Activated gamma-delta T cell treated with Interleukin-2 at 50 U/mL for 16 hours (primary cell): Measurements from ENCODE around the gene KPNA6.
"Not testable (repeated sequence)": the region's sequence is repeated elsewhere in the genome, so short reads cannot be mapped to it uniquely, and the experiment has no call there.

Experiments
- DNase-seq: peaks from one replicate; pipeline ENCODE4 v3.0.0-alpha.2; 2020

Gene KPNA6

DNA sequence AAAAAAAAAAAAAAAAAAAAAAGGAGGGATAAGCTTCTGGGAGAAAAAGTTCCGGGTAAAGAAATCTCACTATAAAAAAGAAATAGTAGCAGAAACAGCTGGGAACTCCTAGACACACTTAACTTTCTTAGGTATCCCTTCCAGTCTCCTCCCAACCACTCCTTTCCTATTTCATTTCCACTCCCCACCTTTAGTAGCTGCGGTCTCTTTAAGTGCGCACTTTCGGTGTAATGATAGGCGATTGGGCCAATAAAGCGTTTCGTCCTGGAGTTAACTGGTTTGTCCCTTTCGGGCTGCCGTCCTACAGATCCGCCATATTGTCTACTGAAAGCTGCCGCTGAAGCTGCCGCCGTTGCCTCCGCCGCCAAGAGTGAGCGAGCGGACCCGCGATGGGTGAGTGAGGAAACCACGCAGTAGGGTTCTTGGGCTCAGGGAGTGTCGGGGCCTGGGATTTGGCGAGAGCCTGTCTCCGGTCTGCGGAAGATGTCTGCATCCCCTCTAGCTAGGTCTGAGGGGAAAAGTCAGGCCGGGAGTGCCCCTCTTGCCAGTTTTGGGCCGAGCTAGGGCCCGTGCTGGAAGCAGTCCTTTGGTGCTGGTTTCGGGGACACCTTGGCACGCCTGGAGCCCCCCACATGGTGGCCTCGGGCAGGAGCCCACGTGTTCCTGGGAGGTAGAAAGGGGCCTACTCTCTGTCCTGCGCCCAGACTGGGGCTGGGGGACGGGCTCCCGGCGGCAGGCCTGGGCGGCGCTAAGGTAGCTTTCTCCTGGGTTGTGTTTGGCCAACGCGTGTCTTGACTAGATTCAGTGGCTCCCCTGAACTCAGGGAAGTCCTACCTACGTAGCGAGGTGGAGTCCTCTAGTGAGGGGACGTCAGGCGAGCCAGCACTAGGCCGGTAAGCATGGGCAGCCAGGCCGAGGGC is at the start of gene KPNA6:
Gene KPNA6 (plus strand): TSS at position 315 of the 920 bp plus-strand sequence. CDS start 75 bp downstream, at position 390.
- peak; percentile 90 for DNase-seq

DNA sequence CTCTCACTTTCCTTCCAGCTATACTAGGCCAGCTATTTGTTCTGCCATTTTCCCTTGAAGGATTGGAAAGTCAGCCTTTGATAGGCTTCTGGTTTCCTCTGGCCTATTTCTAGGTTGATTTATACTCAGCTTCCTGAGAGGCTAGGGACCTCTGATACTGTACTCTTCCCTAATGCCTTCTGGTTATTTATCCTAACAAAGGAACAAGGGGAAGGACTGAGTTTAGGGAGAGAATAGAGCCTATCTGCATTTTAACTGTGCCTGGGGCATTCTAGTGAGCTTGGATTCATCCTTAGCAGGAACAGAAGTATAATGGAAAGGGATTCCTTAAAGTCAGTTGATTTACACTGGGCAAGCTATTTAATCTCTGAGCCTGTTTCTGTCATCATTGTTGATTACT is 46.9 kb upstream of the KPNA6 start:
- DNase-seq: no peak

DNA sequence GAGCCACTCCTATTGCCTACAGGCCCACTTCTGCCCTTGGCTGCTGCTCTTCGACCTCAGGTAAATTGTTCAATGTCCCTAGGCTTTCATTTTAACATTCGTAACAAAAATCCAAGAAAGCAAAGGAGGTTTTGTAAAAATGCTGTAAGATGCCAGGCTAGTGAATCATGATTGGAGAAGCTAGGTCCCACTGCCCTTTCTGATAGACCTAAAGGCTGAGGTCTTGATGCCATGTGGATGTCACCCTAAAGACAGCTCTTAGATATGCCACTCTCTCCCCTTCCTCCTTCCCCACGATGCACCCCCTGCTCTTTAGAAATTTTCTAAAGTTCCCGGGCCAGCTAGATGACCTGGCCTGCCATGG is 45.0 kb upstream of the KPNA6 start:
- no peak for DNase-seq

DNA sequence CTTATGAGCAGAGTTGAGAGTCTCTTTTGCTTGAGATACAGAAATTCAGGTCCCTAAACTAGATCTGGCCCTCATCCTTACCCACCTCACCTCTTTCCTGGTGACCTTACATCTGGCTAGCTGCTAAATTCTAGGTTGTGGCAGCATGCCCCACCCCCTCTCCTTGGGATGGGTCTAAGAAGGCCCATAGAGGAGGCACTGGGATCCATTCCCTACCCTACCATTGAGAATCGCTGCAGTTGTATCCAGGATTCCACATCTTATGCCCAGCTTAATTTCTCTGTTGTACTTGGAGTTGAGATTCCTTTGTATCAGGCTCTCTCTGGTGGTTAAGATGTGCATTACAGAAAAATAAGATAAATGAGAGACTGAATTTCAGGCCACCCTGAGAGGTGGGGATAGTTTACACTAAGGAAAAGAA is 44.6 kb upstream of the KPNA6 start:
- DNase-seq: no peak

DNA sequence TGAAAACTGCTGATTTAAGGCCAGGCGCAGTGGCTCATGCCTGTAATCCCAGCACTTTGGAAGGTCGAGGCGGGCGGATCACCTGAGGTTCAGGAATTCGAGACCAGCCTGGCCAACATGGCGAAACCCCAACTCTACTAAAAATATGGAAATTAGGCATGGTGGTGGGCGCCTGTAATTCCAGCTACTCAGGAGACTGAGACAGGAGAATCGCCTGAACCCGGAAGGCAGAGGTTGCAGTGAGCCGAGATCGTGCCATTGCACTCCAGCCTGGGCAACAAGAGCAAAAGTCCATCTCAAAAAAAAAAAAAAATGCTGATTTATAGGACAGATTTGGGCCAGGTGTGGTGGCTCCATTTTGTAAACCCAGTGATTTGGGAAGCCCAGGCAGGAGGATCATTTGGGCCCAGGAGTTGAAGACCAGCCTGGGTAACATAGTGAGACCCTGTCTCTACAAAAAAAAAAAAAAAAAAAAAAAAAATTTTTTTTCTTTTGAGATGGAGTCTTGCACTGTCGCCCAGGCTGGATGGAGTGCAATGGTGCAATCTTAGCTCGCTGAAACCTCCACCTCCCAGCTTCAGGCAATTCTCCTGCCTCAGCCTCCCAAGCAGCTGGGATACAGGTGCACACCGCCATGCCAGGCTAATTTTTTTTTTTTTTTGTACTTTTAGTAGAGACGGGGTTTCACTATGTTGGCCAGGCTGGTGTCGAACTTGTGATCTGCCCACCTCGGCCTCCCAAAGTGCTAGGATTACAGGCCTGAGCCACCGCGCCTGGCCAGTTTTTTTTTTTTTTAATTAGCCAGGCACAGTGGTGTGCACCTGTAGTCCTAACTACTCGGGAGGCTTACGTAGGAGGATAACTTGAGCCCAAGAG is 42.0 kb upstream of the KPNA6 start:
- DNase-seq: not testable (repeated sequence)

DNA sequence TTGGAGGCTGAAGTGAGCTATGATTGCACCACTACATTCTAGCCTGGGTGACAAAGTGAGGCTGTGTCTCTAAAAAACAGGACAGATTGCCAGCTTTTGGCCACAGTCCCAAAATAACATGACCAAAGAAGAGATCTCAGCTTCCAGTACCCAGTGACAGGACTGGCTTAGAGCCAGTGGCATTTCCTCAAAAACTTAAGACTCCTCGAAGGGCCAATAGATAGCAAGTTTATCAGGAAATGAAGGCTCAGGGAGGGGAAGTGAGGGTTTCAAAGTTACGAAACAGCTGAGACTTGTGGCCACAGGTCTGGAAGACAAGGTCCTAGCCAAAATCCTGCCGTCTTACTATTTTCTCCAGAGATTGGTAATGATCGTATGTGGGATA is 41.4 kb upstream of the KPNA6 start:
- no peak for DNase-seq

DNA sequence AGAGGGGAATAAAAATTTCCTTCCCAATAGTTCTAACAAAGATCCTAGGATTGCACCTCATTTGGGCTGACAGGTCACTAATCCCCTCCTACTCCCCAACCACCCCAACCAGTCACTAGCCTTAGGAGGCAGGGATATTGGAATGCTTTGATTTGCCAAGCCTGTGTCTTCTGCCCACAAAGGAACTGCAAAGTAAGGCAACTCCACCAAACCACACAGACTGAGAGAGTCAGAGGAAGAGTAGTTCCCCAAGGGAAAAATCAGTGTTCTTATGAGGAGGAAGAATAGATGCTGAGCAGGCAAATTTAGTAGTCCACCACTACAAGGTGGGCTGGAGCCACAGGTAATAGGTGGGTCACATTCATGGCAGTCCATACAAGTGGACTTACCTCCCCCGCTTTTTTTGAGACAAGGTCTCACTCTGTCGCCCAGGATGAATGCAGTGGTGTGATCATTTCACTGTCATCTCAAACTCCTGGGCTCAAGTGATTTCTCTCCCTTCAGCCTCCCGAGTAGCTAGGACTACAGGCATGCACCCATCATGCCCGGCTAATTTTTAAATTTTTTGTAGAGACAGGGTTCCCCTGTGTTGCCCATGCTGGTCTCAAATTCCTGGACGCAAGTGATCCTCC is 38.8 kb upstream of the KPNA6 start:
- DNase-seq: no peak

DNA sequence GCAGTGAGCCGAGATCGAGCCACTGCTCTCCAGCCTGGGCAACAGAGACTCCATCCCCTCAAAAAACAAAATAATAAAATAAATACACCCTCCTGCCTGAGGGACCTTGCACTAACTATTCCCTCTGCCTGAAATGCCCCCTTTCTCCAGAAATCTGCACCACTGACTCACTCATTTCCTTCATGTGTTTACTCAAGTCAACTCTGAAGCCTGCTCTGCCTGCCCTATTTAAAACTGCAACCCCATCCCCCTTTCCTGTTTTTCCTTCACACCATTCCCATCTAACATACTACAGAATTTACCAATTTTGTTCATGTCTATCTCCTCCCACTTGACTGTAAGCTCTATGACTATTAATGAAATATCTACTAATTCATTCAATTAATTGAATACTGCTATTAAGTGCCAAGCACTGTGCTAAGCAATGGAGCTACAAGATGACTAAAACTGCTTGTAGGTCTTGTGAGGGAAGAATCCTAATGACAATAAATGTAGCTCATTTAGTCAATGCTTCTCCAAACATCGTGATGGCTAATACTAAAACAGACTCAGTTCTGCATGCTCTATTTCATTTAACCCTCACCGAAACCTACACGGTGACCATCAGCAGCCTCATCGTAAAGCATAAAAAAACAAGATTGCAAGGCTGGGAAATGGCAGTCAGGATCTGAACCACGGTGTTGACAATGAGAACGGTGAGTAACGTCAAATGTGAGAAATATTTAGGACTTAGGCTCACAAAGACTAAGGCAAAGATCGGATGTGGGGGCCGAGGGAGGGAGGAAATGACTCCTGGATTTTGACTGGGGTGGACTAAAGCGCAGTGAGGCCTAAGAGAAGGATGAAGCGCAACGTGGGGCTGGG is 35.9 kb upstream of the KPNA6 start:
- DNase-seq: no peak

DNA sequence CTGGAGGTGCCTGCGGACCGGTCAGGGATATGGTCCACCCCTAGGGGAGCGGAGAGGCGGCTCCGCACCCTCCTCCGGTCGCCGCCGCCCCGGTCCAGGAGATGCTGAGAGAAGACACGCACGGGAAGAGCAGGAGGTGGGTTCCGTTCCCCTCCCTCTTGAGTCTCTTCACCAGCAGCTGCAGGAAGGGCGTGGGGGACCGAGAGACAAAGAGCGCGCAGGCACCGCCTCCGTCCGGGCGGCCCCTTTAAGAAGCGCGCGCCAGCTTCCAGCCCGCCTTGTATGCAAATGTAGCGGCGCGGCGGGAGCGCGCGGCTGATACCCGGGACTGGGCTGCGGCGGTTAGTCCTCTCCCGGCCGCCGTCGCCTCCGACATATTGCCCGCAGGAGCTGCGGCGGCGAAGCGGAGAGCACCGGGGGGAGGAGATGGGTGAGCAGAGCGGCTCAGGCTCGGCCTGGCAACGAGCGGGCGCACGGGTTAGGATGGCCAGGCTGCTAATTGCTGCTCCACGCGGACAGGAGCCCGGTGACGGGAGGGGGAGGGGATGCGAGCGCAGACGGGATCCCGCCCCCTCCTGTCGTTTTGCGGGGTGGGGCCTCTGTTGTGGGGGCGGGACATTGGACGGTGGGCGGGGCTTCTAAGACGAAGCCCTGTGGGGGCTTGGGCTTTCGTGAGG is 35.1 kb upstream of the KPNA6 start, which contains the start of gene TMEM39B:
Gene TMEM39B (plus strand): TSS at position 318 of the 677 bp plus-strand sequence. CDS start 109 bp downstream, at position 427.
- DNase-seq: peak; percentile 91

DNA sequence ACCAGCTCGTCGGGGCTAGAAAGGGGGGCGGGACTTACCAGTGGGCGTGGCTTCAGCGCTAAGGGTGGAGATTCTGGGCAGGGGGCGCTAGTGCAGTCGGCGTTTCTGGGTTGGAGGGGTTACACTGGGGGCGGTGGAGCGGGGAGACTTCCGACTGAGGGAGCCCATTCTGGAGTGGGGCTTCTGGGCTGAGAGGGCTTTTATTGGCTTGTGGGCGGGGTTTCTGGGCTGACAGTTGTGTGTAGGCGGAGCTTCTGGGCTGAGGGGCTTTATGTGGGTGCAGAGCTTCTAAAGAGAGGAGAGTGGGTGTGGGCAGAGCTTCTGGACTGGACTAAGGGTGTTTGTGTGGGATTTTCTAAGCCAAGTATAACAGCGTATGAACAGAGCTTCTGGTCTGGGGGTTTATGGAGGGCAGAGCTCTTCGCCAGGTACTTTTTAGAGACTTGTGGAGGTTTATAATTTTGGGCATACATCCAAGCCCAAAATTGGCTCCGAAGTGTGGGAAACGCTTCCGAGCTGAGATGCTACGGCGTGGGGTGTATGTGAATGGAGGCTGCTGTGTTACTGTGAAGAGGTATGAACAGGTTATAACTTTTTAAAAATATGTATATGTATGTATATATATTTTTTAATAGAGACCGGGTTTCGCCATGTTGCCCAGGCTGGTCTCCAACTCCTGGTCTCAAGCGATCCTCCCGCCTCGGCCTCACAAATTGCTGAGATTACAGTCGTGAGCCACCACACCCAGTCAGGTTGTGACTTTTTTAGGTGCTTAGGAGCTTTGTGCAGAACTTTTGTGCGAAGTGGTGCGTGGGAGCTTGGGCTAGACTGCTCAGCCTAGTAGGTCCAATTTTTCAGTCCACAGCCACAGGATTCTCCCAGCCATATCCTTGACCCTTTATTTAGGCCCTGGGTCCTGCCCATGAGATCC is 34.3 kb upstream of the KPNA6 start:
- no peak for DNase-seq

DNA sequence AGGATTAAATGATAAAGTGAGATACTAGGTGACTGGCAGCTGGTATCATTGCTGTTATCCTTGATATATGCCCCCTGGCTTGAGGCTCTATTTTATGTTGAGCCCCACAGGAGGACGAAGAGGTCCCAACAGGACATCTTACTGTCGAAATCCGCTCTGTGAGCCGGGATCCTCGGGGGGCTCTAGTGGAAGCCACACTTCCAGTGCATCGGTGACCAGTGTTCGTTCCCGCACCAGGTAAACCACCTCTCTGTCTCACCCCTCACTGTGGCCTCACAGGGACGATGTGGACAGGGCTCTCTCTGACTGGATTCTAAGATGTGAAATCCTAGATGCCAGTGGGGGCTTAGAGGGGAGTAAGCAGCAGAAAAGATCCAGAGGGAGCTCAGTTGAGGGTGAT is 33.0 kb upstream of the KPNA6 start:
- DNase-seq: no peak

DNA sequence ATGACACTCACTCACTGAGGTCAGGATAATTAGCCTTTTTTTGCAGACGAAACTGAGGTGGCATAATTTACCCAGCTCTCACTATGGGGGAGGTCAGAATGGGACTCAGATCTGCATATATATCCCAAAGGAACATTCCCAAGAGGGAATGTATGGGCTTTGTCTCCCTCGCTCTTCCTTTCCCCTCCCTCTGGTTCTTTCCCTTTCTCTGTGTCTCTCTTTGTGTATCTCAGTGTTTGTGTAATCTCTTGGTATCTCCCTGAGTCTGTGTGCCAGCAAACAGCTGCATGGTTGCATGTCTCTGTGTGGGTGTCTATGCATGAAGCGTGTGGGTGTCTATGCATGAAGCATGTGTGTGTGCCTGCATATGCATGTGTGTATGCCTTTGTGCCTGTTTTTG is 30.4 kb upstream of the KPNA6 start:
- DNase-seq: no peak

DNA sequence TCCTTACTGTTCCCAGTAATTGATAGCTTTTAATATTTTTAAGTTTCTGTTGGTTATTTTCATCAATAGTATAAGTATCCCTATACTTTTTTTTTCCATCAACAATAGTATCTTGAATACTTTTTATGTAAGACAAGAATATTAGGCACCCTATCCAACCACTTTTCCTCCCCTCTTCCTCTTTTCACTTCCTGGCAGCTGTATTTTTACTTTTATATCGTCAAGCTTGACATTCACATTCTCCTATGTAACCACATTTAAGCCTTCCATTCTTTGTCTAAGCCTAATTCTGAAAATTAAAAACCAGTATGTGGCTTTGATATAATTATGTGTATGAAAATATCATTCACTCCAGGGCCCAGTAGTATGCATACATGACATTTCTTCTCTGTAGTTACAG is 25.8 kb upstream of the KPNA6 start:
- DNase-seq: no peak

DNA sequence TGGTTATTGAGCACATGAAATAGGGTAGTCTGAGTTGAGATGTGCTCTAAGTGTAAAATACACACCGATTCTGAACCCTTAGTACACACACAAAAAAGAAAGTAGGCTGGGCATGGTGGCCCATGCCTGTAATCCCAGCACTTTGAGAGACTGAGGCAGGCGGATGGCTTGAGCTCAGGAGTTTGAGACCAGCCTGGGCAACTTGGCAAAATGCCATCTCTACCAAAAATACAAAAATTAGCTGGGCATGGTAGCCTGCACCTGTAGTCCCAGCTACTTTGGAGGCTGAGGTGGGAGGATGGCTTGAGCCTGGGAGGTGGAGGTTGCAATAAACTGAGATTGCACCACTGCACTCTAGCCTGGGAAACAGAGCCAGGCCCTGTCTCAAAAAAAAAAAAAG is 21.5 kb upstream of the KPNA6 start:
- not testable (repeated sequence) for DNase-seq

DNA sequence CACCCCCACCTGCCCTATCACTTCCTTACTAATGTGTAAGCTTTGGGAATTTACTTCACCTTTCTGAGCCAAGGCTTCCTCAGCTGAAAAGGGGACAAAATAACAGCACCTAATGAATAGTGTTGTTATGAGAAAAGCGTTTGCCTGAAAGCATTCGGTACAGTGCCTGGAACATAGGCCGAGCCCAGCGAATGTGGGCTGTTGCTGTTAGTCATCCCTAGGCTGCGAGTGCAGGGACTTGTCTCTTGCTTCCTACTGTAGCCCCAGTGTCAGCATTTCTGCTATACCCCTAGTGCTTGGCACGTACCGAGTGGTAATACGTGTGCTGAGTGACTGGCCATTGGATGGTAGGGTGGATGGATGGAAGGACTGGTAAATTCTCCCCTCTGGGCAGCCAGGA is 16.7 kb upstream of the KPNA6 start:
- no peak for DNase-seq

DNA sequence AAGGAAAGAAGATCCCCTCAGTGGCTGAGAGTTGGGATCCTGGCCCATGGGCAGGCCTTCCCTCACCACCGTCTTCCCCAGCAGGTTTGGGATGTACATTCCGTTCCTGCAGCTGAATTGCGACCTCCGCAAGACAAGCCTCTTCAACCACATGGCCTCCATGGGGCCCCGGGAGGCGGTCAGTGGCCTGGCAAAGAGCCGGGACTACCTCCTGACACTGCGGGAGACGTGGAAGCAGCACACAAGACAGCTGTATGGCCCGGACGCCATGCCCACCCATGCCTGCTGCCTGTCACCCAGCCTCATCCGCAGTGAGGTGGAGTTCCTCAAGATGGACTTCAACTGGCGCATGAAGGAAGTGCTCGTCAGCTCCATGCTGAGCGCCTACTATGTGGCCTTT is 16.3 kb upstream of the KPNA6 start:
- no peak for DNase-seq

DNA sequence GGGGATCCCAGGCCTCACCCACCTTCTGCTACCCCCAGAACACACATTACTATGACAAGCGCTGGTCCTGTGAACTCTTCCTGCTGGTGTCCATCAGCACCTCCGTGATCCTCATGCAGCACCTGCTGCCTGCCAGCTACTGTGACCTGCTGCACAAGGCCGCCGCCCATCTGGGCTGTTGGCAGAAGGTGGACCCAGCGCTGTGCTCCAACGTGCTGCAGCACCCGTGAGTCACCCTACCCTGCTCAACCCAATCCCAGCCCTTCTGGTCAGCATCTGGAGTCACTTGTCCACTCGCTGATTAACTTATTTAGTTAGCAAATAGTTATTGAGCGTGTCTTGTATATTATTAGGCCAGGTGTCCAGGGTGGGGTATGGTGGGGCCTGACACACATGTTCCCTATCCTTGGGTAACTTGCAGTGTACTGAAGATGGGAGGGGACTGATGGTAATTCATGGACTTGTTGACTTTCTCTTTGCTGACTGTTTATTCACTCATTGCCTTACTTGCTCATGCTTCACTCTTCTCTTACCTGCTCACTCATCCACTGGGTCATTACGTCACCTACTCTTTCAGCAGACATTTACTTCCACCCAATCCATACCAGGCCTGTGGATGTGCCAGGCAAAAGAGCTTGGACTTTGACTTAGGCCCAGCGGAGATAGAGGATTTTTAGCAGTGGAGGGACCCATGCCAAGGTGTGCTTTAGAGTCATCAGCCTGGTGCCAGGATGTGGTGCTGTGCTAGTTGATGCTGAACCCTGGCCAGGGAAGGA is 12.9 kb upstream of the KPNA6 start:
- DNase-seq: no peak

DNA sequence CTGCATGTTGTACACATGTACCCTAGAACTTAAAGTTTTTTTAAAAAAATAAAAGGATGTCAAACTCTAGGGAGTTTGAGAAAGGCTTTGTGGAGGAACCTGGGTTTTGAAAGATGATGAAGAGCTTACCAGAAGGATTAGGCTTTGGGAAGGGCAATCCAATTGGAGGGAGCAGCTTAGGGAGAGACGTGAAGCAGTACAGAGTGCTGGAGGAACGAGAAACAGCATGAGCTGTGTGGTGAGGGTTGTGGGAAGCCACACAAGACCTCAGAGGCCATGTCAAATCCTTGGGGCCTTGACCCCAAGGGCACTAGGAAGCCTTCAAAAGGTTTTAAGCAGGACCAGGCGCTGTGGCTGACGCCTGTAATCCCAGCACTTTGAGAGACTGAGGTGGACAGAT is 8.4 kb upstream of the KPNA6 start:
- DNase-seq: no peak

DNA sequence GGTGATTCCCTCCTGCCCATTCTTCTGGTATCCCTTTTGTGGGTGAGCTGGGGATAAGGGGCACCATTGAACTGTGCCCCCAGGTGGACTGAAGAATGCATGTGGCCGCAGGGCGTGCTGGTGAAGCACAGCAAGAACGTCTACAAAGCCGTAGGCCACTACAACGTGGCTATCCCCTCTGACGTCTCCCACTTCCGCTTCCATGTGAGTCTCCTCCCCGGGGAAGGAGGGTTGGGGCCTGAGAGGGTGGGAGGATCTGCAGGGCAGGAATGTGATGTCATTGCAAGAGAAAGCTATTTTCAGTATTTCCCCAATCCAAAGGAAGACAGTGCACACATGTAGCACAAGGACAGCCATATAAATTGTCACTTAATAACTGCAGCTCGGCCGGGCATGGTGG is 7.5 kb upstream of the KPNA6 start:
- no peak for DNase-seq
